Measurements from ENCODE around the gene RCAN2. TPM values are rescaled to one million over a fixed set of nuclear protein-coding genes. Genes with fewer than 3 reads are reported as not detected.

The RCAN2 gene
- polyA plus RNA-seq, 1 donor = 4.7 TPM

DNA sequence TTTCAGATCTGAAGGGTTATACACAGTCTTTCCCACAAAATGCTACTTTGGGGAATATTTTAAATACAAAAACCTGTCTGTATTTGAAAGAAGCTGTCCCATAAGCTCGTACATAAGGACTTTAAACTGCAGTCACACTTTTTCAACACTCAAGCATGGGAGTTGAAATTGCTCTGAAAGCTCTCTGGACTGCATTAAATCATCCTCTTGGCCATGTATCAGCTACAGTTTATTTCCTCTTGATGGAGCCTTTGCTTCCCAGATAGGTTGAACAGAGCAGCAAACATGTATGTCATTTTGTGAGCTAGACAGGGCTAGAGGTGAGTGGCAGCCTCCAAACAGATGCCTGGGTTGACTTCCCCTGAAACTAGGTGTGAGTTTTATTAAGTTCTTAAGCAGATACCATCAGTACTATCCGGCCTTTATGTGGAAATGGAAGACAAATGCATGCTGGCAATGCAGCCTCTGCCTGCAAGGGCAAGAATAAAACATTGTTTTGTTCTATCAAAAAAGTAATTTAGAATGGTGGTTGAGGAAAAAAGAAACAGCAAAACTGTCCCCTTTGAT, 214.6 kb downstream of the RCAN2 start:
- Histone ChIP-seq H3K27me3 (ENCODE audit: control insufficient read depth, insufficient read depth, low read length) (no peaks in the 10 kb centered on the region), H3K36me3 (ENCODE audit: control insufficient read depth, insufficient read depth, low read length) (no peaks in the 10 kb centered on the region), H3K9me3 (ENCODE audit: control insufficient read depth, low read depth, low read length) (no peaks in the 10 kb centered on the region), H3K4me3 (ENCODE audit: low read length) (no peak overlapping the region), H3K27ac (ENCODE audit: low read length) (no peak overlapping the region), H3K4me1 (ENCODE audit: control insufficient read depth, insufficient read depth, low read length) (no peaks in the 10 kb centered on the region)
- 80% methylated on average over 1 of the region's 2 CpGs for WGBS (ENCODE audit: insufficient coverage, low lambda C conversion rate)
- DNase-seq = no peak

DNA sequence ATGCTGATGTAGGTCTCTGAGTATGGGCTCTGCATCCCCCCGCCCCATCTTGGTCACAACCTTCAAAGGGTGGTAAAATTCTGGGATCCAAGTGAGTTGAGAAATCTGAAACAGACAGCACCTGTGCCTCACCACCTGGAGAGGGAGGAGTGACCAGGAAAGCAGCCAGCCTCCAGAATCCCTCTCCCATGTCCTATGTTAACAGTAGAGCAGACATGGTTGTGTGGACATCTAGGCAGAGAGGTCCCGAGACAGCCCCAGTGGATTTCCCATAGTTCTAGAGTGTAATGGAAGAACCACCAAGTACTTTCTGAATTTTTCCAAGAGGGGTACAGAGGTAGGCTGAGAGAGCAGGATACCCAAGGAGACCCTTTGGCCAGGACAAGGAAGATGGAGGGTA, 216.7 kb downstream of the RCAN2 start:
- DNase-seq = no peak
- Histone ChIP-seq H3K4me3 (ENCODE audit: low read length) (no peak overlapping the region), H3K27me3 (ENCODE audit: control insufficient read depth, insufficient read depth, low read length) (no peaks in the 10 kb centered on the region), H3K9me3 (ENCODE audit: control insufficient read depth, low read depth, low read length) (no peaks in the 10 kb centered on the region), H3K36me3 (ENCODE audit: control insufficient read depth, insufficient read depth, low read length) (no peaks in the 10 kb centered on the region), H3K27ac (ENCODE audit: low read length) (no peak overlapping the region), H3K4me1 (ENCODE audit: control insufficient read depth, insufficient read depth, low read length) (no peaks in the 10 kb centered on the region)
- no CpG with 5 or more reads among the region's 2 CpGs for WGBS (ENCODE audit: insufficient coverage, low lambda C conversion rate)

DNA sequence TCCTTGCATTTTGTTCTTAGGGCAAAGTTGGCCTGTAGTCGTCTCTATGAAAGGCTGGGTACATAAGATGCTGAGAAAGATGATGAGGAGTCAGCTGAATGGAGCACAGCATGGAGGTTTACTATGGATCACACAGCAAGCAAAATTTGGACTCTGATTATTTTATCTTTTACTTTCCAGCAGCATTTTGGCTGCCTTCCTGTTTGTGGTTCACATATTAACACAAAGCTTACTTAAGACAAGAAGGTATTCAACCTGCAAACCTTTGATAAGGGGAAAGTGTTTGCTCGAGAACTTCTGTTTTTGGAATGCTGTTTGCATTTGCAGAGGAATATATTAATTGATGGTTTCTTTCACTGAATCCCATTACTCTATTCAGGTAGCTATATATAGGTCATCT, 217.3 kb downstream of the RCAN2 start:
- Histone ChIP-seq H3K9me3 (ENCODE audit: control insufficient read depth, low read depth, low read length) (no peaks in the 10 kb centered on the region), H3K36me3 (ENCODE audit: control insufficient read depth, insufficient read depth, low read length) (no peaks in the 10 kb centered on the region), H3K27ac (ENCODE audit: low read length) (no peak overlapping the region), H3K27me3 (ENCODE audit: control insufficient read depth, insufficient read depth, low read length) (no peaks in the 10 kb centered on the region), H3K4me1 (ENCODE audit: control insufficient read depth, insufficient read depth, low read length) (no peaks in the 10 kb centered on the region), H3K4me3 (ENCODE audit: low read length) (no peak overlapping the region)
- no peak for DNase-seq
- WGBS (ENCODE audit: insufficient coverage, low lambda C conversion rate) = 20% methylated on average over 1 of the region's 2 CpGs

DNA sequence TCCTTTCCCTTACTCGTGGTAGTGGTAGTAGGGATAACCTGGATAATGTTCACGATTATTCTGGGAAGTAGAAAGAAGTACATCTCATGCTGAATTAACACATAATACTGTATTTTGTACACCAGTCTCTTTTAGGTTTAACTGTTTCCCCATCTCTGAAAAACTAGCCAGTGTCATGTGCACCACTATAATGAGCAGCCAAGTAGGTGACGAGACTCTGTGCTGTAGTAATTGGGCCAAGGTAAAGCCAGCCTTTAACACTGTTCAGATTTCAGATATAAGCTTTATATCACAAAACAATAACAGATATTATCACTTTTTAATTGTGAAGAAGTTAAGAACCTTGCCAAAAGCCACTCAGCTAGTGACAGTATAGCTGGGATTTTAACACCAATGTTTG, 219.5 kb downstream of the RCAN2 start:
- H3K4me1 ChIP-seq (ENCODE audit: control insufficient read depth, insufficient read depth, low read length) = no peaks in the 10 kb centered on the region
- H3K9me3 ChIP-seq (ENCODE audit: control insufficient read depth, low read depth, low read length) = no peaks in the 10 kb centered on the region
- DNase-seq = no peak
- no peak overlapping the region for H3K4me3 ChIP-seq (ENCODE audit: low read length)
- no peak overlapping the region for H3K27ac ChIP-seq (ENCODE audit: low read length)
- H3K27me3 ChIP-seq (ENCODE audit: control insufficient read depth, insufficient read depth, low read length) = no peaks in the 10 kb centered on the region
- H3K36me3 ChIP-seq (ENCODE audit: control insufficient read depth, insufficient read depth, low read length) = no peaks in the 10 kb centered on the region
- 100% methylated on average over 2 of the region's 3 CpGs for WGBS (ENCODE audit: insufficient coverage, low lambda C conversion rate)

DNA sequence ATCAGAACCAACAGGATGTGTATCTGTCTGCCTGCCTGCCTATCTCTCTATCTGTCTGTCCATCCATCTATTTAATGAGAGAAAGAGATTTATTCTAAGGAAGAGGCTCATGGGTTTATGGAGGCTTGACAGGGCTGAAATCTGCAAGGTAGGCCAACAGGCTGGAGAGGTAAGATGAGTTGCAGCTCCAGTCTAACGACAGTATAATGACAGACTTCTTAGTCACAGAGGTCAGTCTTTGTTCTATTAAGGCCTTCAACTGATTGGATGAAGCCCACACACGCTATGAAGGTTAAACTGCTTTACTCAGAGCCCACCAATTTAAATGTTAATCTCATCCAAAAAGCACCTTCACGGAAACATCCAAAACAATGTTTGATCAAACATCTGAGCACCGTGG, 220.1 kb downstream of the RCAN2 start:
- no peaks in the 10 kb centered on the region for H3K9me3 ChIP-seq (ENCODE audit: control insufficient read depth, low read depth, low read length)
- DNase-seq = no peak
- WGBS (ENCODE audit: insufficient coverage, low lambda C conversion rate) = 80% methylated on average over 1 of the region's 4 CpGs

DNA sequence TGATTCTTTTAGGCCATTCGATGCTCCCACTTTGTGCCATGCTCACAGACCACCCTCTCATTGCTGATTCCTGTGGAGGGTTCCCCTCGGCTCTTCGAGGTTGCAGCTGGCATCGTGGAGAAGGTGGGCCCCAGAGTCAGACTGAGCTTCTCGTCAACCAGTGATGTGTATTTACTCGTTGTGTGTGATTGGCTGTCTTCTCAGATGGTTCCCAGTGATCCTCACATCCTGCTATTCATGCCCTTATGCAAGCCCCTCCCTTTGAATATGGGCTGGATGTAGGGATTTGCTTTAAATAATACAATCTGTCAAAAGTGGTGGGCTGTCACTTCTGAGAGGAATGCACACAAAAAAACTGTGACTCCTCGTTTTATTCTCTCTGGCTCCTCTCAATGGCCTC, 220.9 kb downstream of the RCAN2 start:
- WGBS (ENCODE audit: insufficient coverage, low lambda C conversion rate) = no CpG with 5 or more reads among the region's 7 CpGs
- Histone ChIP-seq H3K4me3 (ENCODE audit: low read length) (no peak overlapping the region), H3K9me3 (ENCODE audit: control insufficient read depth, low read depth, low read length) (no peaks in the 10 kb centered on the region), H3K36me3 (ENCODE audit: control insufficient read depth, insufficient read depth, low read length) (no peaks in the 10 kb centered on the region), H3K27ac (ENCODE audit: low read length) (no peak overlapping the region), H3K4me1 (ENCODE audit: control insufficient read depth, insufficient read depth, low read length) (no peaks in the 10 kb centered on the region), H3K27me3 (ENCODE audit: control insufficient read depth, insufficient read depth, low read length) (no peaks in the 10 kb centered on the region)
- no peak for DNase-seq

More for the DNA sequence above, 220.1 kb downstream of the RCAN2 start:
- H3K4me1 ChIP-seq (ENCODE audit: control insufficient read depth, insufficient read depth, low read length) = no peaks in the 10 kb centered on the region
- no peaks in the 10 kb centered on the region for H3K36me3 ChIP-seq (ENCODE audit: control insufficient read depth, insufficient read depth, low read length)
- H3K27me3 ChIP-seq (ENCODE audit: control insufficient read depth, insufficient read depth, low read length) = no peaks in the 10 kb centered on the region
- no peak overlapping the region for H3K27ac ChIP-seq (ENCODE audit: low read length)
- H3K4me3 ChIP-seq (ENCODE audit: low read length) = no peak overlapping the region

DNA sequence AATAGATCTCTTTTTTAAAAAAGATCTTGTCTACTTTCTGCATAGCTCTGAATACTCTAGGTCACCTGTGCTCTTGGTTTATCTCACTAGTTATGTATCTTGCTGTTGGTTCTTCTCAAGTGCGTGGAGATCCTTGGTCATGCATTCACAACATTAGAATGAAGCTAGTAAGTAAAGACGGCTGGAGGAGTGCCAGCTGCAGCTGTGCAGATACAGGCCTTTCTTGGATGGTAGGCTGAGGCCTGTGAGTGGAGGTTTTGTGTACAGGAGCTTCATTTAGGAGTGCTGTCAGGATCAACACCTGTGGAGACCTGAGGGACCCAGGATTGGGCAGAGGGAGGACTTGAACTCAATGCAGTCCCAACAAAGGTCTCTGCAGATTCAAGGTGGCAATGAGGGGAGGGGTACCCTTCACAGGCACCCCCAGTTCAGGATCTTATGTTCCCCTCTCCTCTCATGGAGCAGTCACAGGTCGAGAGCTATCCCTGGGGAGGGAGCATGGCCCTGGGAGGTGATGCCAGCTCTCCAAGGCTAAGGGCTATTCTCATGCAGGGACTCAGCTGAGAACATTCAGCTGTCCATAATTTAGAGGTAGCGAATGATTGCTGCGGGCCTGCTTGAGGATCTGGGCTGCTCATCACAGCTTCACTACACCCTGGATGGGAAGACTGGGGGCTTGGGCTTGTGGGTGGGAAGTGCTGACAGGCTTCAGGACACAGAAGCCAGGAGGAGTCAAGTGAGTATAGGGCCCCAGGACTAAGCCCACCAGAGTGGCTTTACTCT, 221.6 kb downstream of the RCAN2 start:
- H3K36me3 ChIP-seq (ENCODE audit: control insufficient read depth, insufficient read depth, low read length) = no peaks in the 10 kb centered on the region
- DNase-seq = no peak
- no peak overlapping the region for H3K27ac ChIP-seq (ENCODE audit: low read length)
- H3K4me1 ChIP-seq (ENCODE audit: control insufficient read depth, insufficient read depth, low read length) = no peaks in the 10 kb centered on the region
- H3K9me3 ChIP-seq (ENCODE audit: control insufficient read depth, low read depth, low read length) = no peaks in the 10 kb centered on the region
- no peaks in the 10 kb centered on the region for H3K27me3 ChIP-seq (ENCODE audit: control insufficient read depth, insufficient read depth, low read length)
- no CpG with 5 or more reads among the region's 5 CpGs for WGBS (ENCODE audit: insufficient coverage, low lambda C conversion rate)
- H3K4me3 ChIP-seq (ENCODE audit: low read length) = no peak overlapping the region

DNA sequence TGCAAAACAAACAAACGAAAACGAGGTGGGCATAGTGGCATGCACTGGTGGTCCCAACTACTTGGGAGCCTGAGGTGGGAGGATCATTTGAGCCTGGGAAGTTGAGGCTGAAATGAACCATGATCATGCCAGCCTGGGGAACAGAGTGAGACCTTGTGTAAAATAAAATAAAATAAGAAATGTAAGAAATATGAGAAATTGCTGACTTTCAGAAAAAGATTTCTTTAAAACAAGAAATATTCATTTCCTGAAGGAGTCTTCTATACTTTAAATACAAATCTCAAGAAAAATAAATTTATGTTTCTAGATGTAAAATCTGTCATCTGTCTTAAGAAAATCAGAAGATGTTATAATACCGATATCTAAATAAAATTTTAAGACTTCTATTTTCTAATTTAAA, 223.7 kb downstream of the RCAN2 start:
- Histone ChIP-seq H3K27ac (ENCODE audit: low read length) (no peak overlapping the region), H3K27me3 (ENCODE audit: control insufficient read depth, insufficient read depth, low read length) (no peaks in the 10 kb centered on the region), H3K4me3 (ENCODE audit: low read length) (no peak overlapping the region), H3K36me3 (ENCODE audit: control insufficient read depth, insufficient read depth, low read length) (no peaks in the 10 kb centered on the region), H3K9me3 (ENCODE audit: control insufficient read depth, low read depth, low read length) (no peaks in the 10 kb centered on the region), H3K4me1 (ENCODE audit: control insufficient read depth, insufficient read depth, low read length) (no peaks in the 10 kb centered on the region)
- DNase-seq = no peak
- 100% methylated on average over 1 of the region's 3 CpGs for WGBS (ENCODE audit: insufficient coverage, low lambda C conversion rate)

DNA sequence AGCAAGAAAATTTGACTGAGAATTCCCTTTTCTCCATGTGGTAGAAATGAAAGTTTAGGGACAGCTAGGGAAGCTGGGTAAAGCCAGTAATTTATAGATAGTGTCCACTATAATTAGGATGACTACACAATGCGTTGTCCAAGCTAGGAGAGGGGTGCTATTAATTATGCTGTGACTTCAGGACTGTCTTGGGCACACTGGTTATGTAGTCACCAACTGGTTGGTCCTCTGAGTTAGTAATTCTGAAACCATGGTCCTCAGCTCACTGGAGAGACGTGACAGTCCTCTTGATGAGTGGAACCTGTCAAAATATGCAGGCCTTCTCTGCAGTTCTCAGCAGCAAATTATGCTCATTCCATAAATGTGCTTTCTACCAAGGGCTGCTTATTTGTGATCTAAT, 225.9 kb downstream of the RCAN2 start:
- Histone ChIP-seq H3K27ac (ENCODE audit: low read length) (no peak overlapping the region), H3K9me3 (ENCODE audit: control insufficient read depth, low read depth, low read length) (no peaks in the 10 kb centered on the region), H3K27me3 (ENCODE audit: control insufficient read depth, insufficient read depth, low read length) (no peaks in the 10 kb centered on the region), H3K36me3 (ENCODE audit: control insufficient read depth, insufficient read depth, low read length) (no peaks in the 10 kb centered on the region), H3K4me3 (ENCODE audit: low read length) (no peak overlapping the region), H3K4me1 (ENCODE audit: control insufficient read depth, insufficient read depth, low read length) (no peaks in the 10 kb centered on the region)
- no peak for DNase-seq
- no CpG with 5 or more reads among the region's 2 CpGs for WGBS (ENCODE audit: insufficient coverage, low lambda C conversion rate)

DNA sequence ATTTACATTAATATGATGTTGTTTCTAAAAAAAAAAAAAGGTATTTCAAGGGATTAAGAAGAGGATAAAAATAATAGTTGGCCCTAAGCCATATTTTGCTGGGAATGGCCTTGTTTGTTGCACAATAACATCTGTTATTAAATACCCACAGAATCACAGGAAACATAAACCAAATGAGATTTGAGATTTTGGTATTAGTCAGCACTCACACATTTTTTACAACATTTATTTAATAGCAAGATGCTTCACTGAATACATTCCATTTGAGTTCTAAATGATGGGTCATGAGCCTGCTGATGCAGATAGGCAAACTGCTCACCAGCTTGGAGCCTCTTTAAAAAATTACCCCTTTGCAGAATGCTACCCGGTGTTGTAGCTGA, 227.6 kb downstream of the RCAN2 start:
- Histone ChIP-seq H3K27me3 (ENCODE audit: control insufficient read depth, insufficient read depth, low read length) (no peaks in the 10 kb centered on the region), H3K4me1 (ENCODE audit: control insufficient read depth, insufficient read depth, low read length) (no peaks in the 10 kb centered on the region), H3K9me3 (ENCODE audit: control insufficient read depth, low read depth, low read length) (no peaks in the 10 kb centered on the region), H3K4me3 (ENCODE audit: low read length) (no peak overlapping the region), H3K27ac (ENCODE audit: low read length) (no peak overlapping the region), H3K36me3 (ENCODE audit: control insufficient read depth, insufficient read depth, low read length) (no peaks in the 10 kb centered on the region)
- no peak for DNase-seq
- 100% methylated on average over 1 of the region's 1 CpG for whole genome bisulfite sequencing (ENCODE audit: insufficient coverage, low lambda C conversion rate)

All from large intestine (tissue), 3 donors.